ENCODE data around the gene C1QTNF8. TPM values are rescaled to one million over a fixed set of nuclear protein-coding genes. Genes with fewer than 3 reads are reported as not detected.

Gene C1QTNF8
- total RNA-seq, 1 donor = not detected

GRCh38 chr16:1101133-1101532, 5.1 kb upstream of the C1QTNF8 start:
- Histone ChIP-seq H3K79me2 (ENCODE audit: insufficient read depth, low read length) (no peaks in the 10 kb centered on the region), H3K4me2 (ENCODE audit: insufficient read depth, low read length) (no peak overlapping the region), H3K27ac (ENCODE audit: low read depth, low read length) (no peak overlapping the region), H3K27me3 (ENCODE audit: insufficient read depth, low read length) (peaks cover 18% of the 10 kb centered on the region), H3K4me3 (ENCODE audit: insufficient read depth, low read length) (no peak overlapping the region), H2AFZ (ENCODE audit: low read length) (no peak overlapping the region), H3K4me1 (ENCODE audit: insufficient read depth, low read length) (no peaks in the 10 kb centered on the region), H3K9me3 (ENCODE audit: low read depth, low read length) (no peaks in the 10 kb centered on the region), H4K20me1 (ENCODE audit: insufficient read depth, low read length) (peaks cover 4% of the 10 kb centered on the region), H3K36me3 (ENCODE audit: insufficient read depth, low read length) (no peaks in the 10 kb centered on the region)
- DNase-seq (ENCODE audit: insufficient read length, low spot score, missing footprints) = no peak
- no peak for TF ChIP-seq CTCF (IDR thresholded peaks at IDR 0.05; ENCODE audit: extremely low read depth, low read depth, low read length)

- Histone ChIP-seq H3K27ac (ENCODE audit: low read depth, low read length) (no peak overlapping the region), H3K36me3 (ENCODE audit: insufficient read depth, low read length) (no peaks in the 10 kb centered on the region), H3K79me2 (ENCODE audit: insufficient read depth, low read length) (no peaks in the 10 kb centered on the region), H3K4me3 (ENCODE audit: insufficient read depth, low read length) (no peak overlapping the region), H3K9me3 (ENCODE audit: low read depth, low read length) (no peaks in the 10 kb centered on the region), H2AFZ (ENCODE audit: low read length) (no peak overlapping the region), H3K4me2 (ENCODE audit: insufficient read depth, low read length) (no peak overlapping the region), H3K4me1 (ENCODE audit: insufficient read depth, low read length) (no peaks in the 10 kb centered on the region), H3K27me3 (ENCODE audit: insufficient read depth, low read length) (peaks cover 25% of the 10 kb centered on the region), H4K20me1 (ENCODE audit: insufficient read depth, low read length) (peaks cover 4% of the 10 kb centered on the region)
- no peak for DNase-seq (ENCODE audit: insufficient read length, low spot score, missing footprints)
- TF ChIP-seq CTCF (IDR thresholded peaks at IDR 0.05; ENCODE audit: extremely low read depth, low read depth, low read length) = no peak
Measured at GRCh38 chr16:1100084-1100800, 4.2 kb upstream of the C1QTNF8 start.

- H3K36me3 ChIP-seq (ENCODE audit: insufficient read depth, low read length) = no peaks in the 10 kb centered on the region
- H3K4me1 ChIP-seq (ENCODE audit: insufficient read depth, low read length) = no peaks in the 10 kb centered on the region
- no peaks in the 10 kb centered on the region for H3K79me2 ChIP-seq (ENCODE audit: insufficient read depth, low read length)
- no peak overlapping the region for H3K4me2 ChIP-seq (ENCODE audit: insufficient read depth, low read length)
- peaks cover 21% of the 10 kb centered on the region for H3K27me3 ChIP-seq (ENCODE audit: insufficient read depth, low read length)
- DNase-seq (ENCODE audit: insufficient read length, low spot score, missing footprints) = no peak
- TF ChIP-seq CTCF (IDR thresholded peaks at IDR 0.05; ENCODE audit: extremely low read depth, low read depth, low read length) = no peak
- no peaks in the 10 kb centered on the region for H3K9me3 ChIP-seq (ENCODE audit: low read depth, low read length)
- no peak overlapping the region for H2AFZ ChIP-seq (ENCODE audit: low read length)
- no peak overlapping the region for H3K4me3 ChIP-seq (ENCODE audit: insufficient read depth, low read length)
- peaks cover 4% of the 10 kb centered on the region for H4K20me1 ChIP-seq (ENCODE audit: insufficient read depth, low read length)
- H3K27ac ChIP-seq (ENCODE audit: low read depth, low read length) = no peak overlapping the region
Measured at GRCh38 chr16:1099189-1100083, 3.4 kb upstream of the C1QTNF8 start.
